H9 (cell line): Measurements from ENCODE around the gene SLMAP. TPM values are rescaled to one million over a fixed set of nuclear protein-coding genes. Genes with fewer than 3 reads are reported as not detected.

Experiments used
- DNase-seq: peaks from one replicate; pipeline ENCODE4 v3.0.0-alpha.2; 2017
- H2AFZ ChIP-seq: one replicate; pipeline ENCODE4 v1.6.1; 2013; ENCODE audit warnings: mild to moderate bottlenecking, low read length, control low read depth, moderate library complexity
- H2AK5ac ChIP-seq: 2 replicates; pipeline ENCODE4 v1.6.1; 2013; ENCODE audit warnings: low read length, control low read depth, mixed read lengths; ENCODE audit not compliant: insufficient read length
- H2BK120ac ChIP-seq: one replicate; pipeline ENCODE4 v1.6.1; 2013; ENCODE audit warnings: low read depth, mild to moderate bottlenecking, low read length, control low read depth, inconsistent platforms; ENCODE audit not compliant: poor library complexity, severe bottlenecking
- H2BK12ac ChIP-seq: 2 replicates; pipeline ENCODE4 v1.6.1; 2013; ENCODE audit warnings: low read length, control low read depth, mixed read lengths, low read depth; ENCODE audit not compliant: insufficient read length
- H2BK15ac ChIP-seq: 2 replicates; pipeline ENCODE4 v1.6.1; 2013; ENCODE audit warnings: low read depth, low read length, control low read depth
- H2BK20ac ChIP-seq: one replicate; pipeline ENCODE4 v1.6.1; 2013; ENCODE audit warnings: low read depth, mild to moderate bottlenecking, low read length, control low read depth, inconsistent platforms; ENCODE audit not compliant: poor library complexity, severe bottlenecking
- H2BK5ac ChIP-seq: 2 replicates; pipeline ENCODE4 v1.6.1; 2013; ENCODE audit warnings: low read length, control low read depth, mixed read lengths; ENCODE audit not compliant: insufficient read length
- H3K14ac ChIP-seq: 2 replicates; pipeline ENCODE4 v1.6.1; 2013; ENCODE audit warnings: low read length, control low read depth; ENCODE audit not compliant: insufficient read depth
- H3K18ac ChIP-seq: 2 replicates; pipeline ENCODE4 v1.6.1; 2013; ENCODE audit warnings: low read depth, mild to moderate bottlenecking, mixed read lengths, low read length, control low read depth; ENCODE audit not compliant: insufficient read length
- H3K23ac ChIP-seq: 2 replicates; pipeline ENCODE4 v1.6.1; 2013; ENCODE audit warnings: low read length, control low read depth, mixed read lengths, low read depth; ENCODE audit not compliant: insufficient read length
- H3K23me2 ChIP-seq: 2 replicates; pipeline ENCODE4 v1.6.1; 2013; ENCODE audit warnings: low read depth, mild to moderate bottlenecking, mixed read lengths, low read length, control low read depth; ENCODE audit not compliant: insufficient read length, poor library complexity, severe bottlenecking
- H3K27ac ChIP-seq: 2 replicates; pipeline ENCODE4 v1.5.1; 2013; ENCODE audit warnings: low read length, control low read depth, mixed read lengths, low read depth; ENCODE audit not compliant: insufficient read length
- H3K27me3 ChIP-seq: 2 replicates; pipeline ENCODE4 v1.6.1; 2013; ENCODE audit warnings: low read length, control low read depth, inconsistent platforms; ENCODE audit not compliant: insufficient read depth
- H3K4ac ChIP-seq: 2 replicates; pipeline ENCODE4 v1.6.1; 2013; ENCODE audit warnings: low read depth, mild to moderate bottlenecking, control low read depth, inconsistent platforms, low read length, moderate library complexity
- H3K4me1 ChIP-seq: 2 replicates; pipeline ENCODE4 v1.6.1; 2013; ENCODE audit warnings: low read length, control low read depth, inconsistent platforms; ENCODE audit not compliant: insufficient read depth
- H3K4me2 ChIP-seq: 2 replicates; pipeline ENCODE4 v1.6.1; 2013; ENCODE audit warnings: low read length, control low read depth, mixed read lengths; ENCODE audit not compliant: insufficient read length, insufficient read depth
- H3K56ac ChIP-seq: 2 replicates; pipeline ENCODE4 v1.6.1; 2013; ENCODE audit warnings: low read depth, mild to moderate bottlenecking, mixed read lengths, low read length, control low read depth; ENCODE audit not compliant: insufficient read length
- H3K79me1 ChIP-seq: 2 replicates; pipeline ENCODE4 v1.6.1; 2013; ENCODE audit warnings: low read depth, mild to moderate bottlenecking, moderate library complexity, low read length, control low read depth, inconsistent platforms; ENCODE audit not compliant: insufficient read depth, poor library complexity, severe bottlenecking
- H3K79me2 ChIP-seq: 2 replicates; pipeline ENCODE4 v1.6.1; 2013; ENCODE audit warnings: low read length, control low read depth, inconsistent platforms; ENCODE audit not compliant: insufficient read depth
- H3K9ac ChIP-seq: 2 replicates; pipeline ENCODE4 v1.6.1; 2013; ENCODE audit warnings: low read length, control low read depth, mixed read lengths; ENCODE audit not compliant: insufficient read length; ENCODE audit errors: extremely low read depth
- H3K9me3 ChIP-seq: one replicate; pipeline ENCODE4 v1.6.1; 2013; ENCODE audit warnings: low read depth, low read length, inconsistent platforms; ENCODE audit not compliant: control insufficient read depth
- H3T11ph ChIP-seq: one replicate; pipeline ENCODE4 v1.6.1; 2013; ENCODE audit warnings: mild to moderate bottlenecking, low read length, control low read depth, inconsistent platforms
- H4K20me1 ChIP-seq: one replicate; pipeline ENCODE4 v1.6.1; 2013; ENCODE audit not compliant: control insufficient read depth, insufficient read length, insufficient read depth
- H4K5ac ChIP-seq: 2 replicates; pipeline ENCODE4 v1.6.1; 2013; ENCODE audit warnings: low read depth, mild to moderate bottlenecking, mixed read lengths, low read length, control low read depth; ENCODE audit not compliant: insufficient read length
- H4K8ac ChIP-seq: replicated peaks from 2 replicates; pipeline ENCODE4 v1.6.1; 2013; ENCODE audit warnings: low read length, control low read depth, mixed read lengths, low read depth; ENCODE audit not compliant: insufficient read length
- H4K91ac ChIP-seq: 2 replicates; pipeline ENCODE4 v1.6.1; 2013; ENCODE audit warnings: low read depth, mild to moderate bottlenecking, moderate library complexity, mixed read lengths, low read length, control low read depth; ENCODE audit not compliant: insufficient read length
- H3K27ac Mint-ChIP-seq, 3 experiments: 2 replicates in 2 of 3; 3 replicates in 1 of 3; pipeline ENCODE4 v1.8.0; 2020 to 2021; ENCODE audit warnings: mixed read lengths in 3 of 3, mild to moderate bottlenecking in 1 of 3, moderate library complexity in 1 of 3
- H3K27me3 Mint-ChIP-seq: 2 replicates; pipeline ENCODE4 v1.8.0; 2021; ENCODE audit warnings: low read depth, mild to moderate bottlenecking, moderate library complexity, mixed read lengths
- H3K36me3 Mint-ChIP-seq, 3 experiments: 2 replicates in 2 of 3; 3 replicates in 1 of 3; pipeline ENCODE4 v1.8.0; 2020 to 2021; ENCODE audit warnings: low read depth in 3 of 3, mixed read lengths in 3 of 3; ENCODE audit not compliant: insufficient read depth in 1 of 3
- H3K4me1 Mint-ChIP-seq, 2 experiments: 2 replicates each; pipeline ENCODE4 v1.8.0; 2020; ENCODE audit warnings: mixed read lengths in 2 of 2
- H3K4me3 Mint-ChIP-seq, 2 experiments: 2 replicates in 1 of 2; 3 replicates in 1 of 2; pipeline ENCODE4 v1.8.0; 2020 to 2021; ENCODE audit warnings: mild to moderate bottlenecking in 2 of 2, mixed read lengths in 2 of 2, moderate library complexity in 1 of 2
- H3K9me3 Mint-ChIP-seq, 2 experiments: 2 replicates in 1 of 2; 3 replicates in 1 of 2; pipeline ENCODE4 v1.8.0; 2020; ENCODE audit warnings: mild to moderate bottlenecking in 2 of 2, mixed read lengths in 2 of 2, moderate library complexity in 1 of 2
- WGBS: extraction: QIAGEN DNeasy Blood & Tissue Kit; methylation state at CpG from one replicate; pipeline ENCODE4 v1.1.7; 2013; ENCODE audit warnings: missing lambda C conversion rate, low lambda C conversion rate, mixed read lengths; ENCODE audit not compliant: insufficient read length; ENCODE audit errors: extremely low coverage; 5-methylcytosine and 5-hydroxymethylcytosine counted together
- total RNA-seq: library from RNA; stranded (reverse); gene quantifications from 2 replicates; pipeline ENCODE4 v1.2.1, GENCODE V29; 2021
- TF ChIP-seq, protein P1 (sequence below): fragments of 200-600 bp; sonication (generic); conservative IDR thresholded peaks from 3 replicates; pipeline ENCODE4 v1.8.0; 2021; ENCODE audit warnings: antibody characterized with exemption, mild to moderate bottlenecking

The SLMAP gene
- total RNA-seq, 1 experiment from 2014 or later: 65.1 TPM

- H3T11ph ChIP-seq: no peak overlapping the region
- WGBS: no CpG with 5 or more reads among the region's 2 CpGs
These were observed 177.5 kb downstream of the SLMAP start for GRCh38 chr3:57933602-57934001.

More at GRCh38 chr3:57933602-57934001, 177.5 kb downstream of the SLMAP start:
- Histone ChIP-seq H3K23ac (no peak overlapping the region), H4K5ac (no peak overlapping the region), H2AK5ac (no peak overlapping the region), H3K18ac (no peak overlapping the region), H2BK20ac (no peak overlapping the region), H4K20me1 (no peaks in the 10 kb centered on the region), H3K4me2 (no peak overlapping the region), H3K4me1 (no peaks in the 10 kb centered on the region), H3K23me2 (no peaks in the 10 kb centered on the region), H2BK120ac (no peak overlapping the region), H3K56ac (no peak overlapping the region), H2AFZ (no peak overlapping the region), H4K91ac (no peak overlapping the region), H3K79me2 (no peaks in the 10 kb centered on the region), H3K4ac (no peak overlapping the region), H3K9me3 (no peaks in the 10 kb centered on the region), H3K9ac (no peak overlapping the region), H3K27me3 (no peaks in the 10 kb centered on the region), H2BK12ac (no peak overlapping the region), H2BK15ac (no peak overlapping the region), H3K27ac (no peak overlapping the region), H3K14ac (no peak overlapping the region), H2BK5ac (no peak overlapping the region), H4K8ac (no peak overlapping the region), H3K79me1 (no peaks in the 10 kb centered on the region)
- Mint-ChIP-seq H3K4me1 (peaks cover 10 to 11% of the 10 kb centered on the region in 2 experiments; a peak in 3 of 4 replicates), H3K9me3 (no peaks in the 10 kb centered on the region), H3K27ac (peak overlapping the region in 2 of 3 experiments; percentile 12 to 17; a peak in 3 of 7 replicates), H3K4me3 (no peak overlapping the region), H3K27me3 (no peaks in the 10 kb centered on the region), H3K36me3 (peaks cover 0 to 10% (median 9%) of the 10 kb centered on the region in 3 experiments; a peak in 3 of 7 replicates)
- DNase-seq: no peak
- TF ChIP-seq, protein P1, sequence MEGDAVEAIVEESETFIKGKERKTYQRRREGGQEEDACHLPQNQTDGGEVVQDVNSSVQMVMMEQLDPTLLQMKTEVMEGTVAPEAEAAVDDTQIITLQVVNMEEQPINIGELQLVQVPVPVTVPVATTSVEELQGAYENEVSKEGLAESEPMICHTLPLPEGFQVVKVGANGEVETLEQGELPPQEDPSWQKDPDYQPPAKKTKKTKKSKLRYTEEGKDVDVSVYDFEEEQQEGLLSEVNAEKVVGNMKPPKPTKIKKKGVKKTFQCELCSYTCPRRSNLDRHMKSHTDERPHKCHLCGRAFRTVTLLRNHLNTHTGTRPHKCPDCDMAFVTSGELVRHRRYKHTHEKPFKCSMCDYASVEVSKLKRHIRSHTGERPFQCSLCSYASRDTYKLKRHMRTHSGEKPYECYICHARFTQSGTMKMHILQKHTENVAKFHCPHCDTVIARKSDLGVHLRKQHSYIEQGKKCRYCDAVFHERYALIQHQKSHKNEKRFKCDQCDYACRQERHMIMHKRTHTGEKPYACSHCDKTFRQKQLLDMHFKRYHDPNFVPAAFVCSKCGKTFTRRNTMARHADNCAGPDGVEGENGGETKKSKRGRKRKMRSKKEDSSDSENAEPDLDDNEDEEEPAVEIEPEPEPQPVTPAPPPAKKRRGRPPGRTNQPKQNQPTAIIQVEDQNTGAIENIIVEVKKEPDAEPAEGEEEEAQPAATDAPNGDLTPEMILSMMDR: no peak
